GM13977 (cell line): ENCODE data around the gene ACOXL.

Experiments used
- DNase-seq: peaks from one replicate; pipeline ENCODE4 v3.0.0; 2012; ENCODE audit warnings: low spot score
- CTCF ChIP-seq: IDR thresholded peaks from 2 replicates; pipeline ENCODE4 v1.5.1; 2012; ENCODE audit warnings: mild to moderate bottlenecking, control low read depth; ENCODE audit not compliant: insufficient read depth; ENCODE audit errors: extremely low read depth, missing control alignments
- in situ Hi-C: fragments of 300-500 bp; cut with MboI; formaldehyde crosslinking; loops from one replicate; pipeline ENCODE4 v1.12.0; 2022; ENCODE audit warnings: low sequenced_read_pairs, low pct_unique_long_range_greater_than_20kb, mixed read lengths, inconsistent platforms; ENCODE audit not compliant: unreplicated experiment

Gene ACOXL

GRCh38 chr2:111100765-111101162, 368.4 kb downstream of the ACOXL start:
- TF ChIP-seq CTCF, result no peak
- DNase-seq, result peak; percentile 48
- in situ Hi-C loops, result loop anchor here (25.0 kb wide), 1 partner anchor 612 kb away; no protein-coding TSS in a partner anchor

GRCh38 chr2:111101592-111101991, 369.2 kb downstream of the ACOXL start:
- no peak for DNase-seq
- in situ Hi-C loops, result loop anchor here (25.0 kb wide), 1 partner anchor 611 kb away; no protein-coding TSS in a partner anchor
- TF ChIP-seq CTCF, result no peak

- DNase-seq, result no peak
- TF ChIP-seq CTCF, result no peak
- in situ Hi-C loops, result loop anchor here (25.0 kb wide), 1 partner anchor 610 kb away; no protein-coding TSS in a partner anchor
Measured at GRCh38 chr2:111102216-111102615, 369.8 kb downstream of the ACOXL start.

- in situ Hi-C loops, result loop anchor here (25.0 kb wide), 1 partner anchor 606 kb away; no protein-coding TSS in a partner anchor
- TF ChIP-seq CTCF, result no peak
- no peak for DNase-seq
Measured at GRCh38 chr2:111105926-111106325, 373.6 kb downstream of the ACOXL start.

- in situ Hi-C loops, result loop anchor here (25.0 kb wide), 1 partner anchor 606 kb away; no protein-coding TSS in a partner anchor
- DNase-seq, result no peak
- no peak for TF ChIP-seq CTCF
Measured at GRCh38 chr2:111106706-111107105, 374.3 kb downstream of the ACOXL start.

- in situ Hi-C loops, result loop anchor here (25.0 kb wide), 1 partner anchor 603 kb away; no protein-coding TSS in a partner anchor
- no peak for DNase-seq
- no peak for TF ChIP-seq CTCF
Measured at GRCh38 chr2:111108745-111109271, 376.4 kb downstream of the ACOXL start.
